ENCODE measurements around the gene GRB7.

- no peak for TF ChIP-seq POLR2A (IDR thresholded peaks at IDR 0.05; ENCODE audit: low read depth, low read length)
- no peak for TF ChIP-seq POLR2AphosphoS5 (IDR thresholded peaks at IDR 0.05; ENCODE audit: low read depth, low read length)
- TF ChIP-seq TAF1 (IDR thresholded peaks at IDR 0.05; ENCODE audit: borderline replicate concordance, low read depth, low read length): no peak
Observed at GRCh38 chr17:39738568-39738901, 797 bp downstream of the GRB7 start.
